Prostate gland (tissue), 2 donors: ENCODE data around the gene ST6GALNAC3.

Experiments used
- POLR2A ChIP-seq: fragments of 450-650 bp; IDR thresholded peaks from one replicate; pipeline ENCODE4 v1.6.1; 2016; ENCODE audit warnings: antibody characterized with exemption, mild to moderate bottlenecking
- POLR2AphosphoS5 ChIP-seq: sonication (generic); formaldehyde crosslinking; IDR thresholded peaks from one replicate; pipeline ENCODE4 v1.6.1; 2017; ENCODE audit warnings: antibody characterized with exemption
- TF ChIP-seq, protein P1 (sequence below), 4 experiments: fragments of 200-600 bp in 2 of 4; fragments of 450-650 bp in 2 of 4; sonication (generic) in 2 of 4; IDR thresholded peaks; 1 replicate in 3 of 4; 2 replicates in 1 of 4; pipeline ENCODE4 v1.5.1; 2016 to 2019; ENCODE audit warnings: antibody characterized with exemption in 4 of 4, mild to moderate bottlenecking in 2 of 4, moderate library complexity in 2 of 4

DNA sequence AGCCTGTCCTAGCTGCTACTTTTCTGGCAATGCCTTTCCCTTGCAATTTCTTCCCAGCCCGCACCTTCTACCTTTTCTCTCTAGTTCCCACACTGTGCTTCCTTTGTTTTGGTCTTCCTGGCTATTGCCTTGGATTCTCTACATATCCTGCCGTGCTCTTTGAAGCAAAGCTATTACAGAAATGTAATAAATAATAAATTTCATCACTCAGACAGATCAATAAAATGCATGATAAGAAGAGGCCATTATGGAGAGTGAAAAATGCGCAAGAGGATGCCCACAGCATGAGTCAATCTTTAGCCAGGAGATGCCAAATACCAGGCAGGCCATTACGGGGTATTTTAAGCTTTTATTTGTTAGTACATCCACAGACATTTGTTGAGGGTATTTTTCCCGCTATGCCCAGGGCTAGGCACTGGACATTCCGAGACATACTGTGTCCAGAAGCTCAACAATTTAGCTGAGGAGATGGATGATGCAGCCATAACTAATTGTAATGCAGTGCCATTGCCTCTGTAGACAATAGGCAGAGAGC, 163.6 kb downstream of the ST6GALNAC3 start:
- TF ChIP-seq, protein P1, sequence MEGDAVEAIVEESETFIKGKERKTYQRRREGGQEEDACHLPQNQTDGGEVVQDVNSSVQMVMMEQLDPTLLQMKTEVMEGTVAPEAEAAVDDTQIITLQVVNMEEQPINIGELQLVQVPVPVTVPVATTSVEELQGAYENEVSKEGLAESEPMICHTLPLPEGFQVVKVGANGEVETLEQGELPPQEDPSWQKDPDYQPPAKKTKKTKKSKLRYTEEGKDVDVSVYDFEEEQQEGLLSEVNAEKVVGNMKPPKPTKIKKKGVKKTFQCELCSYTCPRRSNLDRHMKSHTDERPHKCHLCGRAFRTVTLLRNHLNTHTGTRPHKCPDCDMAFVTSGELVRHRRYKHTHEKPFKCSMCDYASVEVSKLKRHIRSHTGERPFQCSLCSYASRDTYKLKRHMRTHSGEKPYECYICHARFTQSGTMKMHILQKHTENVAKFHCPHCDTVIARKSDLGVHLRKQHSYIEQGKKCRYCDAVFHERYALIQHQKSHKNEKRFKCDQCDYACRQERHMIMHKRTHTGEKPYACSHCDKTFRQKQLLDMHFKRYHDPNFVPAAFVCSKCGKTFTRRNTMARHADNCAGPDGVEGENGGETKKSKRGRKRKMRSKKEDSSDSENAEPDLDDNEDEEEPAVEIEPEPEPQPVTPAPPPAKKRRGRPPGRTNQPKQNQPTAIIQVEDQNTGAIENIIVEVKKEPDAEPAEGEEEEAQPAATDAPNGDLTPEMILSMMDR (IDR thresholded peaks at IDR 0.05), result no peak
- TF ChIP-seq POLR2AphosphoS5 (no peak), POLR2A (no peak)
